ENCODE results near the gene SIGLECL1.

GRCh38 chr19:51251468-51251820, 564 bp downstream of the SIGLECL1 start:
- TF ChIP-seq, protein P1, sequence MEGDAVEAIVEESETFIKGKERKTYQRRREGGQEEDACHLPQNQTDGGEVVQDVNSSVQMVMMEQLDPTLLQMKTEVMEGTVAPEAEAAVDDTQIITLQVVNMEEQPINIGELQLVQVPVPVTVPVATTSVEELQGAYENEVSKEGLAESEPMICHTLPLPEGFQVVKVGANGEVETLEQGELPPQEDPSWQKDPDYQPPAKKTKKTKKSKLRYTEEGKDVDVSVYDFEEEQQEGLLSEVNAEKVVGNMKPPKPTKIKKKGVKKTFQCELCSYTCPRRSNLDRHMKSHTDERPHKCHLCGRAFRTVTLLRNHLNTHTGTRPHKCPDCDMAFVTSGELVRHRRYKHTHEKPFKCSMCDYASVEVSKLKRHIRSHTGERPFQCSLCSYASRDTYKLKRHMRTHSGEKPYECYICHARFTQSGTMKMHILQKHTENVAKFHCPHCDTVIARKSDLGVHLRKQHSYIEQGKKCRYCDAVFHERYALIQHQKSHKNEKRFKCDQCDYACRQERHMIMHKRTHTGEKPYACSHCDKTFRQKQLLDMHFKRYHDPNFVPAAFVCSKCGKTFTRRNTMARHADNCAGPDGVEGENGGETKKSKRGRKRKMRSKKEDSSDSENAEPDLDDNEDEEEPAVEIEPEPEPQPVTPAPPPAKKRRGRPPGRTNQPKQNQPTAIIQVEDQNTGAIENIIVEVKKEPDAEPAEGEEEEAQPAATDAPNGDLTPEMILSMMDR (IDR thresholded peaks at IDR 0.05; ENCODE audit: low read depth, low read length): no peak
- TF ChIP-seq EZH2phosphoT487 (IDR thresholded peaks at IDR 0.05; ENCODE audit: low read depth): no peak
